Measurements from ENCODE around the gene MPC1L.

- TF ChIP-seq, protein P1, sequence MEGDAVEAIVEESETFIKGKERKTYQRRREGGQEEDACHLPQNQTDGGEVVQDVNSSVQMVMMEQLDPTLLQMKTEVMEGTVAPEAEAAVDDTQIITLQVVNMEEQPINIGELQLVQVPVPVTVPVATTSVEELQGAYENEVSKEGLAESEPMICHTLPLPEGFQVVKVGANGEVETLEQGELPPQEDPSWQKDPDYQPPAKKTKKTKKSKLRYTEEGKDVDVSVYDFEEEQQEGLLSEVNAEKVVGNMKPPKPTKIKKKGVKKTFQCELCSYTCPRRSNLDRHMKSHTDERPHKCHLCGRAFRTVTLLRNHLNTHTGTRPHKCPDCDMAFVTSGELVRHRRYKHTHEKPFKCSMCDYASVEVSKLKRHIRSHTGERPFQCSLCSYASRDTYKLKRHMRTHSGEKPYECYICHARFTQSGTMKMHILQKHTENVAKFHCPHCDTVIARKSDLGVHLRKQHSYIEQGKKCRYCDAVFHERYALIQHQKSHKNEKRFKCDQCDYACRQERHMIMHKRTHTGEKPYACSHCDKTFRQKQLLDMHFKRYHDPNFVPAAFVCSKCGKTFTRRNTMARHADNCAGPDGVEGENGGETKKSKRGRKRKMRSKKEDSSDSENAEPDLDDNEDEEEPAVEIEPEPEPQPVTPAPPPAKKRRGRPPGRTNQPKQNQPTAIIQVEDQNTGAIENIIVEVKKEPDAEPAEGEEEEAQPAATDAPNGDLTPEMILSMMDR (IDR thresholded peaks at IDR 0.05; ENCODE audit: borderline replicate concordance, extremely low read depth, low read length, poor library complexity, severe bottlenecking) = no peak
- no peak for TF ChIP-seq EZH2 (IDR thresholded peaks at IDR 0.05; ENCODE audit: borderline replicate concordance, low read depth, low read length, severe bottlenecking)
These were observed 40.4 kb upstream of the MPC1L start for GRCh38 chrX:40582811-40583210.
